ENCODE data around the gene CSNK1G2.

GRCh38 chr19:1959928-1960589, 19.1 kb downstream of the CSNK1G2 start:
- TF ChIP-seq POLR2A (IDR thresholded peaks at IDR 0.05) (no peak), EP300 (IDR thresholded peaks at IDR 0.05; ENCODE audit: low read depth) (no peak)
- TF ChIP-seq, protein P1, sequence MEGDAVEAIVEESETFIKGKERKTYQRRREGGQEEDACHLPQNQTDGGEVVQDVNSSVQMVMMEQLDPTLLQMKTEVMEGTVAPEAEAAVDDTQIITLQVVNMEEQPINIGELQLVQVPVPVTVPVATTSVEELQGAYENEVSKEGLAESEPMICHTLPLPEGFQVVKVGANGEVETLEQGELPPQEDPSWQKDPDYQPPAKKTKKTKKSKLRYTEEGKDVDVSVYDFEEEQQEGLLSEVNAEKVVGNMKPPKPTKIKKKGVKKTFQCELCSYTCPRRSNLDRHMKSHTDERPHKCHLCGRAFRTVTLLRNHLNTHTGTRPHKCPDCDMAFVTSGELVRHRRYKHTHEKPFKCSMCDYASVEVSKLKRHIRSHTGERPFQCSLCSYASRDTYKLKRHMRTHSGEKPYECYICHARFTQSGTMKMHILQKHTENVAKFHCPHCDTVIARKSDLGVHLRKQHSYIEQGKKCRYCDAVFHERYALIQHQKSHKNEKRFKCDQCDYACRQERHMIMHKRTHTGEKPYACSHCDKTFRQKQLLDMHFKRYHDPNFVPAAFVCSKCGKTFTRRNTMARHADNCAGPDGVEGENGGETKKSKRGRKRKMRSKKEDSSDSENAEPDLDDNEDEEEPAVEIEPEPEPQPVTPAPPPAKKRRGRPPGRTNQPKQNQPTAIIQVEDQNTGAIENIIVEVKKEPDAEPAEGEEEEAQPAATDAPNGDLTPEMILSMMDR (IDR thresholded peaks at IDR 0.05): no peak
